NCI-H2196 treated with DMSO at 0.1 percent for 48 hours (cell line): ENCODE measurements around the gene UPB1.
"Not testable (repeated sequence)": the region's sequence is repeated elsewhere in the genome, so short reads cannot be mapped to it uniquely, and the experiment has no call there.

Experiments used
- DNase-seq: peaks from one replicate; lab custom pipeline; 2025; ENCODE audit not compliant: unreplicated experiment; lab: John Stamatoyannopoulos, UW

UPB1 gene

DNA sequence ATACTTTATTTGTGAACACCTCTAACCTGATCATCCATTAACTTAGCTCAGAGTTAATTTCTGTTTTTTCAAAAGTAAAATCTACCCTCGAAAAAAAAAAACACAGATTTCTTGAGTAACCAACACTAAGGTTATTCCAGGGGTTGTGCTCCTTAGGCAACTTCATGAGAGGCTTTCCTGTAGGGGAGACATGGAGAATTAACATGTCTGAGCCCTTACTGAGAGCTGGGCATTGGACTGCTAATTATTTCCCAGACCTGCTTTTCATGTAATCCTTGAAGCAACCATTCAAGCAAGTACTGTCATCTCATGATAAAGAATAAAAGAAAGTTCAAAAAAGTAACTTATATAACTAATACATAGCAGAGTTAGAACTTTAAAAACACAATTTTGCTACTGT is 13.5 kb upstream of the UPB1 start:
- no peak for DNase-seq

GRCh38 chr22:24482575-24482974 is 12.6 kb upstream of the UPB1 start:
- DNase-seq: no peak

GRCh38 chr22:24482998-24483397 is 12.1 kb upstream of the UPB1 start:
- DNase-seq: no peak

DNA sequence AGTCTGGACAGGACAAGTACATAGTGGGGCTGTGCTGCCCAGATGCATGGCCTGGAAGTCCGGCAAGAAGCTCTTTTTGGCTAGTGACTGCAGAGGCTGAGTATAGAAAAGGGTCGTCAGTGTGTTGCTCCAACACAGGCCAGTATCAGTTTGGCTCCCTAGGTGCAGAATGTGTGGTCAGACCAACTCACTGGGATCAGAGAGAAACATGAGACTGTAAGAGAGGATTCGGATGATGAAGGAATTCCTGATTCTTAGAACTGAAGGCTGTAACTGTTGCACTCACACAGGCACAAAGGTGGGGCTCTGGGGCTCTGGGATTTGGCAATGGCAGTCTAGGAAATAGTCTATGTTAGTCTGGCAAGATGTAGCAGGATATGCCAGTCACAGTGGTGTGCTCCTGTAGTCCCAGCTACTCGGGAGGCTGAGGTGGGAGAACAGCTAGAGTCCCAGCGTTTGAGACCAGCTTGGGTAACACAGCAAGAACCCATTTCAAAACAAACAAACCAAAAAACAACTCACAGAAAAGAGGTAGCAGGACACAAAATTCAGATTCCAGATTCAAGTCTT is 11.1 kb upstream of the UPB1 start:
- no peak for DNase-seq

GRCh38 chr22:24485170-24485569 is 10.0 kb upstream of the UPB1 start:
- DNase-seq: no peak

DNA sequence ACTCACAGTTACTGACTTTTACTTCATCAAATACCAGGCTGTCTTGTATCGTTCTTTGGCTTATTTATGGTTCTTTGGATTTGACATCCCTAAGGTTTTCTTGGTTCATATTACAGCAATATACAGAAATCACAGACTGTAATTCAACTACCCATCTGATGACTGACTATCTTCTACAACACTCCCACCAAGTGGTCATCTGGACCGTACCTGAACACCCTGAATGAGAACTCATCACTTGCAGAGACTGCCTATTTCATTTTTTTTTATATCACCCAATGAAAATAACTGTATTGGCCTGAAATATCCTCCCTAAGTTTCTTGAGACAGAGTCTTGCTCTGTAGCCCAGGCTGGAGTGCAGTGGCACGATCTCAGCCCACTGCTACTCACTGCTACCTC is 9.5 kb upstream of the UPB1 start:
- no peak for DNase-seq

GRCh38 chr22:24486501-24486921 is 8.6 kb upstream of the UPB1 start:
- no peak for DNase-seq

DNA sequence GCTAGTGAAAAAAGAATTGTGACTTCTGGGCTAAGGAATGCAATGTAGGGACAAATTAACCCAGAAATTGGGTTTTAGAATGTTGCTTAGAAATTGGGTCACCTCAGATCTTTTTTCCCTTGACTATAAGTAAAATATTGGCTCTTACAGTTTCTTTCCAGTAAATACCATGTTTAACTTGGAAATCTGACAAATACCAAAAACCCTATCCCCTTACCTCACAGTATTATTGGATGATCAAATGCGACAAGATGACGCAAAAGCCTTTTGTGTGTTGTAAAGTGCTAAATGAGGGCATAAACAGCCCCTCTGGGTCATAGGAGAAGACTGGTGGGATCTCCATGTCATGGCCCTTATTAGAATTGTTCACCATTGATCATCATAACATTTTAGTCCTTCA is 6.1 kb upstream of the UPB1 start:
- DNase-seq: no peak

- DNase-seq: not testable (repeated sequence)
These were observed 5.7 kb upstream of the UPB1 start for GRCh38 chr22:24489434-24489833.

DNA sequence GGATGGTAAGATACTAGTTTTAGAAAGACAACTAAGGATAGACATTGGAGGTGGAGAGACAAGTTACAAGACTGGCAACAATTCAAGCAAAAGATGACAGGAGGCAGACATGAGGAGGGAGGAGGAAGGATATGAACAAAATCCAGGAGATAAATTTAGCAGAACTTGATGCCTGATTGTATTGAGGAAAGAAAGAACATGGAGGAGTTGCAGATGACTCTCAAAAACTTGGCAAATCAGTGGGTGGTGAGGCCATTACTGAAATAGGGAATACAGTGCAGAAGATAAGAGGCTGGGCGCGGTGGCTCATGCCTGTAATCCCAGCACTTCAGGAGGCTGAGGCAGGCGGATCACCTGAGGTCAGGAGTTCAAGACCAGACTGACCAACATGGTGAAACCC is 2.7 kb upstream of the UPB1 start:
- DNase-seq: no peak

DNA sequence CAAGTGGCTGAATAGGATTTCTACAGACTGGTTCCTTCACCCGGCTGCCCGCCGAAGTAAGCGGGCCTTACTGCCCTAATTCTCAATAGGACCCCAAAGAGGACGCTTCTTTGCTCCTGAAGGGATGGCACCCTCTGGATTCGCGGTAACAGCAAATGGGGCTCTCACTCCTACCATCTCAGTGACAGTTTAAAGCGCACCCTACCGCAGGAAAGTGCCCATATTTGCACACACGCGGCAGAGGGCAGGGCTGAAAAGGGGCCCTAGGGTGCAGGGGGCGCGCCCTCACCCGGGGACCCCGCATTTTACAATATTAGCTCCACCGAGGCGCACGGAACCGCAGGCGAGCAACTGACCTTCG is 985 bp upstream of the UPB1 start:
- no peak for DNase-seq

DNA sequence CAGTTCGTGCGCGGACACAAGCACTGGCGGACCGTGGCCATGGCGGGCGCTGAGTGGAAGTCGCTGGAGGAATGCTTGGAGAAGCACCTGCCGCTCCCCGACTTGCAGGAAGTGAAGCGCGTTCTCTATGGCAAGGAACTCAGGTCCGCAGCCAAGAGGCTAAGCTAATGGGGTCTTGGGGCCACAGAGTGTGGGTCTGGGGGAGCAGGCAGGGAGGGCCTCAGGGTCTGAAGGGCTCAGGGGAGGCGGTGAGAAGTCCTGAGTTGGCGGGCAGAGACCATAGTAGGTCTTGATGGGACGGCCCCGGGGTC is 188 bp downstream of the UPB1 start:
- no peak for DNase-seq

DNA sequence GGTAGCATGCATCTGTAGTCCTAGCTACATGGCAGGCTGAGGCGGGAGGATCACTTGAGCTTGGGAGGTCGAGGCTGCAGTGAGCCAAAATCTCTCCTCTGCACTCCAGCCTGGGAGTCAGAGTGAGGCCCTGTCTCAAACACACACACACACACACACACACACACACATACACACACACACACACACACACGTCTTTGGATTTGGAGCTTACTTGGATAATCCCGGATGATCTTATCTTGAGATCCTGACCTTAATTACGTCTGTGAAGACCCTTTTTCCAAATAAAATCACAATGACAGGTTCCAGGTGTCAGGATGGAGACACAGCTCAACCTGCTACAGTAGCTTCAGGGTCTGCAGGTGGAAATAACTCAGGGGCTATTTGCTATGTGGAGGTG is 1.1 kb downstream of the UPB1 start:
- DNase-seq: no peak

GRCh38 chr22:24496661-24497060 is 1.5 kb downstream of the UPB1 start:
- no peak for DNase-seq

DNA sequence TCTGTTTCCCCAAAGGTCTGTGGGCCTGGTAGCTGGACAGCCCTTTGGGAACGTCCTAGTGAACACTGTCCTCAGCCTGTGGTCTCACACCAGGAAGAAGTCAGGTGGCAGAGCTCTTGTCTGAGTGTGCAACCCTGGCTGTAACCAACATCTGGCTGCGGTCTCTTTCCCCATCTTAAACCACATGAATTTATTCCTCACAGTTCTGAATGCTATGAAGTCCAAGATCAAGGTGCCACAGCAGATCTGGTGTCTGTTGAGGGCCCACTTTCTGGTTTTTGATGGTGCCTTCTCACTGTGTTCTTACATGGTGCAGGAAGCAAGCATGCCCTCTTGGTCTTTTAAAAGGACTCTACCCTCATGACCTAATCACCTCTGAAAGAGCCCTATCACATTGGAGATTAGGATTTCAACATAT is 2.7 kb downstream of the UPB1 start:
- DNase-seq: no peak

GRCh38 chr22:24498824-24499223 is 3.7 kb downstream of the UPB1 start:
- no peak for DNase-seq

DNA sequence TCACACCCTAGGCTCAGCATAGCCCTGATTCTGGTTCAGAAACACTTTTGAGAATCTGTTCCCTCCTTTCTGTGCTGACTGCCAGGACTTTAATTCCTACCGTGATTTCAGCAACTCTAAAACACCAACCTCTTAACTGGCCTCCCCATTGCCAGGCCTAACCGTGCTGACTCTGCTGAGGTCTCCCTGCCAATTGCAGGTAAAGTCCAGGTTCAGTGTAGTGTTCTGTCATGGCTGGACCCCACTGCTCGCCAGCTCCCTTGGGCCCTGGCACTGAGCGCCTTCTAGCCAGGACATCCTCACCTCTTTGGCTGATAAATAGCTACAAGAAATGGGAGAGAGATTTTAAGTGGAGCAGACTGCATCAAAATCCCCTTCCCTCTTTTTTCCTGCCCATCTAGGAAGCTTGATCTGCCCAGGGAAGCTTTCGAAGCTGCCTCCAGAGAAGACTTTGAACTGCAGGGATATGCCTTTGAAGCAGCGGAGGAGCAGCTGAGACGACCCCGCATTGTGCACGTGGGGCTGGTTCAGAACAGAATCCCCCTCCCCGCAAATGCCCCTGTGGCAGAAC is 4.7 kb downstream of the UPB1 start:
- DNase-seq: no peak

- no peak for DNase-seq
These were observed 5.2 kb downstream of the UPB1 start for GRCh38 chr22:24500277-24500820.

- DNase-seq: no peak
These were observed 6.3 kb downstream of the UPB1 start for GRCh38 chr22:24501301-24502005.

DNA sequence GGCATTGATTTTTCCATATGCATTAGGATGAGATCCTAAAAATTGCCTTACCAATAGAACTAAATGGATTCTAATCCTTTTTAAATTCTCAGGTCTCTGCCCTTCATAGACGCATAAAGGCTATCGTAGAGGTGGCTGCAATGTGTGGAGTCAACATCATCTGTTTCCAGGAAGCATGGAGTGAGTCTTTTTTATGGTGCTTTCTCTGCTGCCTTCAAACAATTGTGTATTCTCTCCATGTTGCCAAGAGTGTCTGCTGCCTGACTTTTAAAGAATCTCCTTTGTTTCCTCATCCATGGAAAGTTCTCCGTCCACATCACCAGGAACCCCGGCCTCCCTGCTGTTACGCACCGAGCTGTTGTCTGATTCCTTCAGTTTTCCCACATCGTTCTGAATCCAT is 6.9 kb downstream of the UPB1 start:
- DNase-seq: no peak

DNA sequence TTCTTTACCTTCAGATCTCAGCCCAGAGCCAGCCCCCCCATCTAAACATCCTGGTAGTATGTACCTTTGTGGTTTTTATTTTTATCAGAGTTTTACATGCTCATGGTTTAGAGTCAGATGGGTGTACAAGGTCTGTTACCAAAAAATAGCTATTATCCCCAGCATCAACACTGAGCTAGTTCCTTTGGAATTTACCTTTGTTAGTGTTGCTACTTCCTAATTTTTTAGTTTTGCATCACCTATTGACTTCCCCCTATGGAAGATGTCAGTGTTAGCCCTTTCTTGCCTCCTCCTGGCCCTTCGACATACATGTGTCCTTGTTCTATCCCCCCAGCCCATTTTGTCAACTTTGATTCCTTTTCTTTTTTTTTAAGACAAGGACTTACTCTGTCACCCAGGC is 7.4 kb downstream of the UPB1 start:
- no peak for DNase-seq

DNA sequence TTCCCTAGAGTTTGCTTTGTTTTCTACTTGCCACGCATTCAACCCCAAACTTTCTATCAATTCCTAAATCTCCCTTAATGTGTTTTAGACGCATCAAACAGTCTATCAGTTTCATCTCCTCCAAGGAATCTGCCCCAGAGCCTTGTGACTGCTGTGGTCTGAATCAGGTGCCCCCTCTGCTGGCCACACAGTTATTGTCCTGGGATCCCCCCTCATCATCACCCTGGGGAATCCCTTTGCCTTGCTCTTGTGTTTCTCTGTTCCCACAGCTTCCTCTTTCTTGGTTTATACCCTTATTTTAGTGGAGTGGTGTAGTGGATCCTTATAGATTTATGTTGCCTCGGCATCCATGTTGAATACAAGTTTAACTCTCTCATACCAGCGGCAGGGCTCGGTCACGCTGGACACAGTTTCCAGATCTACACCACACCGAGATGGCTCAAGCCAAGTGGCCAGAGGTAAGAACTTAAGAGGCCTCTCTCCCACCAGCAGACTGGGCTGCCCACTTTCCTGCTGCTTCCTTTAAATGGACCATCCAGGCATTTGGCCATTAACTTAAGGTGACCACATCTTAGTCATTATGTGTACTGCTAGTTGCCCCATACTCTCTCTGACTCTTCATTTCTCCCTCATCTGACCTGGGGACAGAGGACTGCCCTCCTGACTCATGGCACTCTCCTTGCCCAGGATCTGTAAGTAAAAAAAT is 8.2 kb downstream of the UPB1 start:
- DNase-seq: no peak
